Measurements from ENCODE around the gene NFATC2. TPM values are rescaled to one million over a fixed set of nuclear protein-coding genes. Genes with fewer than 3 reads are reported as not detected.

NFATC2 gene
- total RNA-seq, 1 donor from 2014 or later = 3.9 TPM

- no peak for FAIRE-seq
- Histone ChIP-seq H2AFZ (ENCODE audit: low read depth, low read length) (no peak overlapping the region), H3K27me3 (ENCODE audit: insufficient read depth, low read length) (no peaks in the 10 kb centered on the region), H3K9ac (ENCODE audit: low read length) (no peak overlapping the region), H3K79me2 (ENCODE audit: insufficient read depth, low read length) (peaks cover 4% of the 10 kb centered on the region), H3K4me1 (ENCODE audit: insufficient read depth, low read length) (peaks cover 30% of the 10 kb centered on the region), H3K4me3 (ENCODE audit: insufficient read depth, low read depth, low read length) (no peak overlapping the region), H3K9me3 (ENCODE audit: insufficient read depth, low read depth, low read length) (no peaks in the 10 kb centered on the region), H3K4me2 (ENCODE audit: low read length) (no peak overlapping the region), H3K27ac (ENCODE audit: low read depth, low read length) (no peak overlapping the region), H3K36me3 (ENCODE audit: insufficient read depth, low read length) (no peaks in the 10 kb centered on the region), H4K20me1 (ENCODE audit: insufficient read depth, low read length) (peaks cover 5% of the 10 kb centered on the region)
- TF ChIP-seq EZH2 (IDR thresholded peaks at IDR 0.05; ENCODE audit: insufficient read depth, low read length) = no peak
- no peak for TF ChIP-seq CTCF (IDR thresholded peaks at IDR 0.05; ENCODE audit: insufficient read depth, low read depth, low read length)
- Mint-ChIP-seq H3K4me1 (ENCODE audit: low read depth, unreplicated experiment) (peaks cover 26% of the 10 kb centered on the region), H3K27ac (ENCODE audit: unreplicated experiment) (peak overlapping the region; percentile 12), H3K36me3 (ENCODE audit: low read depth, unreplicated experiment) (peaks cover 5% of the 10 kb centered on the region), H3K27me3 (ENCODE audit: low read depth, unreplicated experiment) (peaks cover 4% of the 10 kb centered on the region), H3K4me3 (ENCODE audit: unreplicated experiment) (no peak overlapping the region), H3K9me3 (ENCODE audit: unreplicated experiment) (no peaks in the 10 kb centered on the region)
- no peak for DNase-seq (ENCODE audit: low read depth)
Observed at GRCh38 chr20:51535075-51535386, 7.5 kb downstream of the NFATC2 start.

- Mint-ChIP-seq H3K4me1 (ENCODE audit: low read depth, unreplicated experiment) (peaks cover 33% of the 10 kb centered on the region), H3K36me3 (ENCODE audit: low read depth, unreplicated experiment) (peaks cover 5% of the 10 kb centered on the region), H3K4me3 (ENCODE audit: unreplicated experiment) (no peak overlapping the region), H3K9me3 (ENCODE audit: unreplicated experiment) (no peaks in the 10 kb centered on the region), H3K27ac (ENCODE audit: unreplicated experiment) (peak overlapping the region; percentile 37), H3K27me3 (ENCODE audit: low read depth, unreplicated experiment) (peaks cover 4% of the 10 kb centered on the region)
- Histone ChIP-seq H3K4me2 (ENCODE audit: low read length) (peak overlapping the region; percentile 66), H3K27ac (ENCODE audit: low read depth, low read length) (peak overlapping the region; percentile 79), H3K4me1 (ENCODE audit: insufficient read depth, low read length) (peaks cover 34% of the 10 kb centered on the region), H2AFZ (ENCODE audit: low read depth, low read length) (no peak overlapping the region), H3K79me2 (ENCODE audit: insufficient read depth, low read length) (peaks cover 4% of the 10 kb centered on the region), H3K27me3 (ENCODE audit: insufficient read depth, low read length) (no peaks in the 10 kb centered on the region), H3K36me3 (ENCODE audit: insufficient read depth, low read length) (no peaks in the 10 kb centered on the region), H4K20me1 (ENCODE audit: insufficient read depth, low read length) (peaks cover under 1% of the 10 kb centered on the region), H3K4me3 (ENCODE audit: insufficient read depth, low read depth, low read length) (no peak overlapping the region), H3K9me3 (ENCODE audit: insufficient read depth, low read depth, low read length) (no peaks in the 10 kb centered on the region), H3K9ac (ENCODE audit: low read length) (peak overlapping the region; percentile 72)
- FAIRE-seq (peak; percentile 13), DNase-seq (ENCODE audit: low read depth) (peak; percentile 57)
- TF ChIP-seq EZH2 (IDR thresholded peaks at IDR 0.05; ENCODE audit: insufficient read depth, low read length) (no peak), CTCF (IDR thresholded peaks at IDR 0.05; ENCODE audit: insufficient read depth, low read depth, low read length) (no peak)
Observed at GRCh38 chr20:51533291-51534172, 9.0 kb downstream of the NFATC2 start.

Data from astrocyte (in vitro differentiated cells and primary cell).